GM21367 (cell line): Measurements from ENCODE around the gene GJB3.
"Not testable (repeated sequence)": the region's sequence is repeated elsewhere in the genome, so short reads cannot be mapped to it uniquely, and the experiment has no call there.

Source experiments
- ATAC-seq: cut with Tn5 transposase; IDR thresholded peaks from one replicate; pipeline ENCODE4 v1.9.1; 2021; ENCODE audit not compliant: unreplicated experiment

GJB3 gene

DNA sequence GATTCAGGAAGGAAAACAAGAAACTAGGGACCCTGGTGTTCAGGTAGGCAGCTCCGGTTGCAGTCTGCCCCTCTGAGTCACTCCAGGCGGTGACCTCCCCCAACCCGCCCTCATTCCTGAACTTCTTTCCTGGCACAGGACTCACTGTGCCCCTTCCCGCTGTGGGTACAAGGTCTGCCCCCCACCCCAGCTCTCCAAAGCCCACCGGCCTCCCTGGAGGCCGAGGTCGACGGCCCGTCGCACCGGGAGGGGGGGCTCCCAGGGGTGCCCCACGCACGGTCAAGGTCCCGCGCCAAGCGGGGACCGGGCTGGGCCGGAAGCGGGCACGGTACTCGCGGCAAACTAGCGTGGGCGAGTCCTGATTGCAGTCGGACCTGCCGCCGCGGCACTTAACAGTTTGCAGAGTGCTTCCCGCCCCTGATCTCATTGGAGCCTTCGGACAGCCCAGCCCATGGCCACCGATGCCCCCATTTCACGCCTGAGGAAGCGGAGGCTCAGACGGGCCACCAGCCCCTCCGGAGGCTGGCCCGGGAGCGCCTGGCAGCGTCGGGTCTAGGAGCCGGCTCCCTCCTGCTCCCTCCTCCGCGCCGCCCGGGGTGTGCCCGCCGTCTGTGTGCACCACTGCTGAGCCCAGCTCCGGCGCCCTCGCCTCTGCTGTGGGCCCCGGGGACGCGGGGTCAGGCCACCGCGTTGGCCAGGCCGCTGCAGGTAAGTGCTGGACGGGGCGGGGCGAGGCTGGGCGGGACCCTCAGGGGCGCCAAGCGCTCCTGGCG, at the start of gene GJB3:
GJB3 (plus strand) TSS at position 144 of the 773 bp plus-strand sequence. CDS start 3,549 bp downstream, outside the sequence.
- ATAC-seq, result no peak

- not testable (repeated sequence) for ATAC-seq
Observed at GRCh38 chr1:34732831-34733230, 48.2 kb upstream of the GJB3 start.

DNA sequence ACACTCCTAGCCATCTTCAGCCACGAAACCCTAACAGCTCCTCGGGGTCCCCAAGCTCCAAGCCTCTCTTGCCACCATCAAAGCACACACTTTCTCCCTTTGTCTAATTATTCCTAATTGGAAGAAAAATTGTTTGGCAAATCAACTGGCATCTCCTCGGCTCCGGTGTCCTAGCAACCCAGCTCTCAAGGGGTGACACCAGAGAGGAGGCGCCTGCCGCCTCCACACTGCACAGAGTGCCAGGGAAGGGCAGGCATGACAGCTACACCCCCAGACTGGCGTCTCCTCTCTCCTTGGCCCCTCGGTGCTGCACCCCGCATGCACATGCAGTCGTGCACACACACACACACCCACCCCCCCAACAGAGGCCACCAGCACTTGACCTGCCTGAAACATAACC, 44.3 kb upstream of the GJB3 start:
- no peak for ATAC-seq

DNA sequence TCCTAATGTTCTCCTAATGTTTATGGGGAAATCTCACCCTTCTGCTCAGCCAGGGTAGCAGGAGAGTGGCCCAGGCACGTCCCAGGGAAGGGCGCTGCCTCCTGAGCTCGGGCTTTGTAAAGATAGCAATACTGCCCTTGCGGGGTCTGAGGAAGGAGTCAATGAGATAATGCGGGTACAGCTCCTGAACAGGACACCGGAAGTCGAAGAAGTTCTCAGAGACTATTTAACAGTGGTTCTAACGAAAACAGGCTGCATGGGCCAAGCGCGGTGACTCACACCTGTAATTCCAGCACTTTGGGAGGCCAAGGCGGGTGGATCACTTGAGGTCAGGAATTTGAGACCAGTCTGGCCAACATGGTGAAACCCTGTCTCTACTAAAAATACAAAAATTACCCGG, 43.8 kb upstream of the GJB3 start:
- not testable (repeated sequence) for ATAC-seq

- no peak for ATAC-seq
Observed at GRCh38 chr1:34739613-34740012, 41.4 kb upstream of the GJB3 start.

- no peak for ATAC-seq
Observed at GRCh38 chr1:34740161-34740868, 40.7 kb upstream of the GJB3 start.

DNA sequence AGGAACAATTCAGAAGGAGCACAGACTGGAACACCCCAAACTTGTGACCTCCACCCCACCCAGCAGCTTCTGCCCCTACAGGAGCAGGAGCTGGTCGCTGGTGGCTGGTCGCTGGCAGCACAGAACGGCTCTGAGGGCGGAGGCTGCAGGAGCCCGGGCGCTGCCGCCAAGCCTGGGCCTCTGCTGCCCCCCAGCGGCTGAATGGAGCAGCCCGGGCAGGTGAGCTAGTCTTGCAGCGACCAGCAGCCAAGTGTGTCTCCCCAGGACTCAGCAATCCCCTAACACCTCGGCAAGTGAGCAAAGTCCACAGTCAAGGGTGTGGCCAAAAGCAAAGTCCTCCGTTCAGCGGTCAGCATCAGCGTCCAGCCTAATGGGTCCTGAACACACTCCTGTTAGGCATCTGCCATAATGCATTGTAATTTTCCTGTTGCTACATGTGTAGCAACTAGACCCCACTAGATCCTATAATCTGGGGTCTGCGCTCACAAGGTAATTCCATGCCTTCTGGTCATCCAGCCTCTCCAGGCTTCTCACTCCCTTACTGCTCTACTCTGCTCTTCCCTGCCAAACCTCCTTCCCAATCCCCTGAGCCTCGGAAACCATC, 38.2 kb upstream of the GJB3 start:
- peak; percentile 60 for ATAC-seq

GRCh38 chr1:34743775-34744174, 37.2 kb upstream of the GJB3 start:
- no peak for ATAC-seq

GRCh38 chr1:34744851-34745250, 36.2 kb upstream of the GJB3 start:
- ATAC-seq, result no peak

DNA sequence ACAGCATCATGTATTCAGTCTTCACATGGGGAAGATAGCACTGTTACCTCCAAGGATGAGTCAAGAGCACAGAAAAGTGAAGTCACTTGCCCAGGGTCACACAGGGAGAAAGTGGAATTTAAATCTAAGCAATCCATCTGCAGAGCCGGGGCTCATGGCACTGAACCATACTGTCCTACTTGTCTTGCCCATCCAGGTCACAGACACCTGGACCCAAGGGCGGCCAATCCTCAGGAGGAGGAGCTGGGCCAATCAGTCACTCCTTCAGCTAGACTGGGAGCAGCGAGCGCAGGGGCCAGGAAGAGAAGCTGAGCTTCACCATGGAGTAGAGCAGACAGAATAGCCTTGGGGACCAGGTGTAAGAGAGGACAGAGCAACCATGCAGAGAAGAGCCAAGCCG, 35.3 kb upstream of the GJB3 start:
- ATAC-seq, result no peak

- no peak for ATAC-seq
Observed at GRCh38 chr1:34746101-34746500, 34.9 kb upstream of the GJB3 start.

DNA sequence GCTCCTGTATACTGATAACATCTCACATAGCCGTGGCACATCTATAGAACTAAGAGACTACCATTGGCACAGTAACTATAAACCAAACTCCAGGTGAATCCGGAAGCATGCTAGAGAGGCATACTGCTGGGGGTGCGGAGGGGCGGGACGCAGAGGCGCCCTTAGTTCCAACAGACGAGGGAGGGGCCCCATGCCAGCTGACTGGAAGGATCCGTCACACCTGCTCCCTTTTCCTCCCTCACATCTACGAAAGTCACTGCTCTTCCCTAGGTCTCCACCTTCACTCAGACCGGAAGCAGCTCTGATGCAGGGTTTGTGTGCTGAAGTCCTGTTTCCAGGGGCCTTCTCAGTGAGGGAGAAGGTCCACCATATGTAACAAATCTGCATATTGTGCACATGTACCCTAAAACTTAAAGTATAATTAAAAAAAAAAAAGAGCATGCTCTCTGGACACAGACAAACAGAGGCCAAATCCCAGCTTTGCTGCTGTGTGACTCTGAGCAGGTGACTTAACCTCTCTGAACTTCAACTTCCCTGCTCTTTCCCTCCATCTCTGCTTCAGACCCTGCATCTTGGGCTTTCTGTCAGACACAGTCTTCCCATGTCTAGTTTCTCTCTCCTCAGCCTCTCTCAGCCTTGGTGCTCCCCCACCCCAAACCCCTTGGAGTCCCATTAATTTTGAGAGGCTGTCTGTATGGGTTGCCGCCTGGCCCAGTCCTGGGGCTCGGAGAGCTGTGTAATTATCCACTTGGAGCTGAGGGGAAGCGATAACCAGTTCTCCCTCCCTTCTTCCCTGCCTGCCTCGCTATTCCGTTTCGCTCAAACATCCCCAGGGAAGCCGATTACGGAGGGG, 34.0 kb upstream of the GJB3 start:
- ATAC-seq, result no peak

- no peak for ATAC-seq
Observed at GRCh38 chr1:34747638-34747941, 33.4 kb upstream of the GJB3 start.

GRCh38 chr1:34749992-34750391, 31.0 kb upstream of the GJB3 start:
- no peak for ATAC-seq

DNA sequence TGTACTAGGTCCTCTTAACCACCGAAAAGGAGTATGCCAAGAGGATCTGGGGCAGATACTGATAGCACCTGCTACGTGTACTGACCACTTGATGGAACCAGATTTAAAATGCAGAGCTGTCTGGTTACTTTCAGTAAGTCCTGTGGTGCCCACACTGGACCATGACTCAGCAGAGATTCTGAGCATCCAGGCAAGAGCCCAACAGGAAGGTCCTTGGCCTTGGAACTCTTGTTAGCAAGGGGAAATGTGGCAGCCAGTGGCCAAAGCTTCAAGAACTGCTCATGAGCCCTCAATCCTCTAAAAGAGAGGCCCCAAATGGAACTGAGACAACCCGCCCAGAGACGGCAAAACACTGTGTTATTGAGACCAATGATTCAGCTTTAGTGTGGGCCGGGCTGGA, 30.4 kb upstream of the GJB3 start:
- no peak for ATAC-seq

- ATAC-seq, result no peak
Observed at GRCh38 chr1:34753163-34753562, 27.9 kb upstream of the GJB3 start.

DNA sequence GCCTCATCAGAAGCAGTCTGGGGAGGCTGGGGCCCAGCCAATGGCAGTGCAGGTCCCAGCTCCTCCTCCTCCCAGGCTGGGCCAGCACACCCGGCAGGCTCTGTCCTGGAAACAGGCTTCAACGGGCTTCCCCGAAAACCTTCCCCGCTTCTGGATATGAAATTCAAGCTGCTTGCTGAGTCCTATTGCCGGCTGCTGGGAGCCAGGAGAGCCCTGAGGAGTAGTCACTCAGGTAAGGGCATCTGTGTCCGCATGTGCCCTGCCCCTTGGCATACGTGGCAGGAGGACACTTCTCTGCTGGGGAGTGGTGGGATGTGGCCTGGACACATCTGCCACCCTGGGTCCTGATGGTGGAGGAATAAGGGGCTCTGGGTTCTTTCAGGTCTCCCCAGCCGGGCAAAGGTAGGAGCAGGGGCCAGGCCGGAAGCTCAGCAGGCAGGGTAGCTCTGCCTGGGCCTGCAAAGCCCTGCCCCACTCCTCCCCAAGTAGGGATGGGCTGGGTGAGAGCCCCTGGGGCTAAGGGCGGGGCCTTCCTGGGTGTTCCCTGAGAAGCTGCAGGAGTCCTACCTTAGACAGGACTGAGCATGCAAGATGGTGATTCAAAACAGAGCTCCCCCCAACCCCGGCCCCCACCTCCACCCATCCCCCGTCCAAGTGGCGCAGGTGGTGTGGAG, 25.9 kb upstream of the GJB3 start, which contains the start of gene GJB5:
GJB5 (plus strand) TSS at position 84 of the 674 bp plus-strand sequence. CDS start 2,284 bp downstream, outside the sequence.
- ATAC-seq, result no peak

- ATAC-seq, result no peak
Observed at GRCh38 chr1:34755961-34756360, 25.1 kb upstream of the GJB3 start.

- ATAC-seq, result no peak
Observed at GRCh38 chr1:34757386-34757785, 23.6 kb upstream of the GJB3 start.

GRCh38 chr1:34758751-34759150, 22.3 kb upstream of the GJB3 start:
- ATAC-seq, result no peak
